OCI-LY3 (cell line): ENCODE measurements around the gene PIK3R2.
"Not testable (repeated sequence)": the region's sequence is repeated elsewhere in the genome, so short reads cannot be mapped to it uniquely, and the experiment has no call there.

Experiments
- H2AFZ ChIP-seq: fragments of 200-600, 300-600 bp; shearing (Covaris generic); 2 replicates; pipeline ENCODE4 v1.6.0; 2014; ENCODE audit warnings: antibody characterized with exemption, low read depth, low read length
- H3K27ac ChIP-seq: fragments of 200-600, 300-600 bp; sonication (generic); 2 replicates; pipeline ENCODE4 v1.5.1; 2014; ENCODE audit warnings: mild to moderate bottlenecking, low read length, moderate library complexity, mixed read lengths
- H3K27me3 ChIP-seq: fragments of 200-600, 300-600 bp; sonication (generic); 2 replicates; pipeline ENCODE4 v1.6.1; 2014; ENCODE audit warnings: low read depth, low read length, mixed read lengths
- H3K36me3 ChIP-seq: fragments of 200-600, 300-600 bp; sonication (generic); replicated peaks from 2 replicates; pipeline ENCODE3; 2014; ENCODE audit warnings: low read depth, low read length, mixed read lengths
- H3K4me1 ChIP-seq: fragments of 300-600, 200-600 bp; sonication (generic); 2 replicates; pipeline ENCODE4 v1.6.1; 2014; ENCODE audit warnings: low read length, mixed read lengths
- H3K4me2 ChIP-seq: fragments of 200-600, 300-600 bp; sonication (generic); 2 replicates; pipeline ENCODE4 v1.6.1; 2014; ENCODE audit warnings: low read length, mixed read lengths
- H3K4me3 ChIP-seq: fragments of 300-600, 200-600 bp; sonication (generic); 2 replicates; pipeline ENCODE4 v1.5.1; 2014; ENCODE audit warnings: antibody characterized with exemption, mild to moderate bottlenecking, low read length, moderate library complexity
- H3K79me2 ChIP-seq: fragments of 300-600, 200-600 bp; shearing (Covaris generic); 2 replicates; pipeline ENCODE4 v1.6.1; 2014; ENCODE audit warnings: mild to moderate bottlenecking, low read length, mixed read lengths
- H3K9ac ChIP-seq: fragments of 300-600, 200-600 bp; shearing (Covaris generic); 2 replicates; pipeline ENCODE4 v1.6.0; 2014; ENCODE audit warnings: mild to moderate bottlenecking, low read length, moderate library complexity
- H3K9me3 ChIP-seq: fragments of 200-600, 300-600 bp; shearing (Covaris generic); 2 replicates; pipeline ENCODE4 v1.6.1; 2014; ENCODE audit warnings: low read length, mixed read lengths; ENCODE audit not compliant: insufficient read depth
- H4K20me1 ChIP-seq: fragments of 200-600, 300-600 bp; sonication (generic); 2 replicates; pipeline ENCODE4 v1.6.1; 2016; ENCODE audit warnings: low read length, mixed read lengths; ENCODE audit not compliant: insufficient read depth
- CTCF ChIP-seq: fragments of 200-600, 300-600 bp; sonication (generic); IDR thresholded peaks from 2 replicates; pipeline ENCODE4 v1.5.1; 2014; ENCODE audit warnings: antibody characterized with exemption, low read length, low read depth
- EZH2phosphoT487 ChIP-seq: fragments of 200-600 bp; shearing (Covaris generic); IDR thresholded peaks from 2 replicates; pipeline ENCODE4 v1.6.1; 2018; ENCODE audit warnings: antibody characterized with exemption, mixed run types, low read depth

PIK3R2 gene

GRCh38 chr19:18152817-18153555 is at the start of gene PIK3R2:
PIK3R2 (plus strand) TSS chr19:18153163; CDS start chr19:18155880, 2,717 bp downstream.
- Histone ChIP-seq H3K4me1 (peaks cover 15% of the 10 kb centered on the region), H3K4me3 (peak within 1 kb of the TSS; percentile 79), H4K20me1 (peaks cover 8% of the 10 kb centered on the region; the same call in 1 of the 2 replicates), H3K9ac (peak within 1 kb of the TSS; percentile 90), H3K27me3 (no peaks in the 10 kb centered on the region), H3K4me2 (peak within 1 kb of the TSS; percentile 86), H3K79me2 (peaks cover 13% of the 10 kb centered on the region; the same call in 1 of the 2 replicates), H3K27ac (peak within 1 kb of the TSS; percentile 89), H3K9me3 (no peaks in the 10 kb centered on the region), H3K36me3 (peaks cover 24% of the 10 kb centered on the region), H2AFZ (peak within 1 kb of the TSS; percentile 44; the same call in 1 of the 2 replicates)
- TF ChIP-seq EZH2phosphoT487, result no peak
- no peak for TF ChIP-seq CTCF

DNA sequence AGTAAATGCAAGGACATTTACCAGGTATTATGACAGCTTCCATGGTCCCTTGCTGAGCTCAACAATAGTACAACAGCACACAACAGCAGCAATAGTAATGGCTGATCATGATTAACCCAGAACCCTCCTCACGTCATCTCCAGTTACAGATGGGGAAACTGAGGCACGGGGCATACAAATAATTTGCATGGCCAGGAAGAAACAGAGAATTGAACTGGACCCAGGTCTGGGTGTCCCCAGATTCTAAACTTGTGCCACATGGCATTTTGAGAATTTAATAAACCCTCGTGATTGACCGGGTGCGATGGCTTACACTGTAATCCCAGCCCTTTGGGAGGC is 48.2 kb upstream of the PIK3R2 start:
- H3K4me3 ChIP-seq, result peak overlapping the region; percentile 68
- H4K20me1 ChIP-seq, result peaks cover 23% of the 10 kb centered on the region
- peaks cover 9% of the 10 kb centered on the region for H3K79me2 ChIP-seq
- H3K27ac ChIP-seq, result no peak overlapping the region
- TF ChIP-seq CTCF (no peak), EZH2phosphoT487 (no peak)
- H3K27me3 ChIP-seq, result peaks cover 5% of the 10 kb centered on the region; the same call in 1 of the 2 replicates
- no peak overlapping the region for H2AFZ ChIP-seq
- peaks cover 24% of the 10 kb centered on the region for H3K36me3 ChIP-seq
- H3K9ac ChIP-seq, result no peak overlapping the region
- H3K4me1 ChIP-seq, result peaks cover 21% of the 10 kb centered on the region
- no peaks in the 10 kb centered on the region for H3K9me3 ChIP-seq
- peak overlapping the region; percentile 77 for H3K4me2 ChIP-seq

GRCh38 chr19:18105259-18105658 is 47.7 kb upstream of the PIK3R2 start:
- H3K27ac ChIP-seq, H3K79me2 ChIP-seq, H3K4me2 ChIP-seq, H3K9me3 ChIP-seq, H3K4me3 ChIP-seq, H3K9ac ChIP-seq, H3K27me3 ChIP-seq, H2AFZ ChIP-seq: not testable (repeated sequence)
- Histone ChIP-seq H4K20me1 (peaks cover 23% of the 10 kb centered on the region), H3K4me1 (peaks cover 22% of the 10 kb centered on the region), H3K36me3 (peaks cover 23% of the 10 kb centered on the region)

DNA sequence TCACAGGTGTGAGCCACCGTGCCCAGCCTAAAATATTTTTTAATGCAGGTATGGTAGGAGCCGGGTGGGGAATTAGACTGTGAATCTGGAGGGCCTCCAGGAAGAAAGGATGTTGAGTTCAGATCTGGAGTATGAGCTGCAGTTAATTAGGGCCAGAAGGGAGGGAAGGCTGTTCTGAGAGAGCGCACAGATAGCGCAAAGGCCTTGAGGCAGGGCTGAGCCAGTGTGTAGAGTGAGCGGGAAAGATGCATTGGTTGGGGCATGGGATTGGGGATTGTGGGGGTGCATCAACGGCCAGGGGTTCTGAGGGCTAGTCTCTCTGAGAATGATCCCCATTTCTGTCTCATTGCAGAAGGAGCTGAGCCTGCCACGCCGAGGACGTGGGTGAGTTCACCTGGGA is 45.7 kb upstream of the PIK3R2 start:
- Histone ChIP-seq H3K4me2 (no peak overlapping the region), H3K9ac (no peak overlapping the region), H3K36me3 (peaks cover 23% of the 10 kb centered on the region), H2AFZ (no peak overlapping the region), H3K4me1 (peaks cover 26% of the 10 kb centered on the region), H3K79me2 (no peaks in the 10 kb centered on the region), H3K4me3 (no peak overlapping the region), H3K27me3 (peaks cover 5% of the 10 kb centered on the region; the same call in 1 of the 2 replicates), H4K20me1 (peaks cover 22% of the 10 kb centered on the region), H3K9me3 (no peaks in the 10 kb centered on the region), H3K27ac (no peak overlapping the region)
- no peak for TF ChIP-seq EZH2phosphoT487
- no peak for TF ChIP-seq CTCF
